Hematopoietic multipotent progenitor cell treated with erythropoietin and hydrocortisone succinate and interleukin-3 and kit ligand, for 15 days (in vitro differentiated cells): Measurements from ENCODE around the gene CDC27.
"Not testable (repeated sequence)": the region's sequence is repeated elsewhere in the genome, so short reads cannot be mapped to it uniquely, and the experiment has no call there.

Experiments
- DNase-seq: peaks from one replicate; pipeline ENCODE4 v3.0.0-alpha.2; 2015; ENCODE audit warnings: low spot score

The CDC27 gene

GRCh38 chr17:47070266-47070665 lies 118.8 kb downstream of the CDC27 start:
- DNase-seq = not testable (repeated sequence)
